NCI-H345 treated with DMSO at 0.1 percent for 48 hours (cell line): Measurements from ENCODE around the gene HEATR5A.
"Not testable (repeated sequence)": the region's sequence is repeated elsewhere in the genome, so short reads cannot be mapped to it uniquely, and the experiment has no call there.

ENCODE experiments used
- DNase-seq: peaks from one replicate; lab custom pipeline; 2025; ENCODE audit not compliant: unreplicated experiment; lab: John Stamatoyannopoulos, UW

The HEATR5A gene

DNA sequence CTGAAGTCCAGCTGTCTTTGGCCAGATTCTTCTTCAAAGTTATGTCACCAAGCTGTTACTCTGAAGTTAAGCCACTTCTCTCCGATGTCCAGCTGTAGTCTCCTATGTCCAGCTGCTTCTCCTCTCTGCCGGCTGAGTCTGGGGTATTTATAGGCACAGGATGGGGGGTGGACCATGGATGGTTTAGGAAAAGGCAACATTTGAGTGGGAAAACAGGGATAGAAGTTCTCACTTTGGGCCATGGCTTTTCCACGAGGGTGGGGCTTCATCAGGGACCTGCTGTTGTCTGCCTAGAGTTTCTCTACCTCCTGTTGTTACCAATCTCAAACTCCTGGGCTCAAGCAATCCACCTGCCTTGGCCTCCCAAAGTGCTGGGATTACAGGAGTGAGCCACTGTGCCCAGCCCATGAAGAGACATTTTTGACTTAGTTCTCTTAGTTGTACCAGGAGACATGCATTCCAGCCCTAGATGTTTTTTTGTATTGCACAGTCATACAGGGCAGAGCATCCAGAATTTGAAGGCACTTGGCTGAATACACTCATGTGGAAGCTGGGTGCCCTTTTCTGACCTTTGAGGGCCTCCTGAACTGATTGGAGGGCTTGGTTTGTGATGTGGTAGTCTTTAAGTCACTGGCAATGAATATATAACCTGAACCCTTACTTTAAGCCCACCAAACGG, 132.9 kb downstream of the HEATR5A start:
- DNase-seq, result no peak

GRCh38 chr14:31286456-31287293, 133.7 kb downstream of the HEATR5A start:
- no peak for DNase-seq

DNA sequence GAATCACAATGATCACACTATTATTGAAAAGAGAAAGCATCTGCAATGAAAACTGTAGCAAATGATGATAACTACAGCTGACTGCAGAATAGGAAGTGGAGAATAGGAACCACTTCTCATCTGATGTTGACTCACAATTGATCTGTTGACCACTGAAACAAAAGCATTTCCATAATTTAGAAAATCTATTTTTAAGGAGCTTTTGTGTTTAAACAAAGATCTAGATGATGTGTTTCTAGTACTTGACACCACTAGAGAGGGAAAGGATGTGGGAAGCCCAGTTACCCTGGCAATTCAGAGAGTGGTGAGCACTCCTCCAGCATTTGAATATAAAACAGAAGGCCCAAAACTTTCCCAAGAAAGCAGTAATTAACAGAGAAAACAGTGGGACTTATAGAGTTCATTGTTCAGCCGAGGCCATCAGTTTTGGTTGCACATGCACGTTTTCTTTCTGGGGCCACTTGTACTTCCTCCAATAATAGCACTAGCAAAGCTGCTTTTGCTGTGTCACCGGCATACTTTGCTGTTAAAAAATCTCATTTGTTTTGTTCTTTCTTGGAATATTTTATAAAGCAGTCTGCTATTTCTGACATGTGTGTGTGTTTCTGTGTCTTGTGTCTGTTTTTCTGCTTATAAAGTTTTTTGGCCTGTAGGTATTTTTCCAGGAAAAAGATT, 136.6 kb downstream of the HEATR5A start:
- no peak for DNase-seq

DNA sequence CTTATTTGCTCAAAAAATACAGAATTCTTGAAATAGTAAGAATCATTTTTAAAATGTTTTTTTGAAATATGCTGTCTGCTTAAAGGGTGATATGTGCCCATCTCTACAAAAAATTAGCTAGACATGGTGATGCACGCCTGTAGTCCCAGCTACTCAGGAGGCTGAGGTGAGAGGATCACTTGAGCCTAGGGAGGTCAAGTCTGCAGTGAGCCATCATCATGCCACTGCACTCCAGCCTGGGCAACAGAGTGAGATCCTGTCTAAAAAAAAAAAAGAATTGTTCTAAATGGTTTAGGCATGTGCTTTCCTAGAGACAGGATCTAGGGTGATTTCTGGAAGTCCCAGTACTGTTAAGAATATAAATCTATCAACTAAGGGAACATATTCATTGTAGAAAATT, 137.2 kb downstream of the HEATR5A start:
- no peak for DNase-seq

DNA sequence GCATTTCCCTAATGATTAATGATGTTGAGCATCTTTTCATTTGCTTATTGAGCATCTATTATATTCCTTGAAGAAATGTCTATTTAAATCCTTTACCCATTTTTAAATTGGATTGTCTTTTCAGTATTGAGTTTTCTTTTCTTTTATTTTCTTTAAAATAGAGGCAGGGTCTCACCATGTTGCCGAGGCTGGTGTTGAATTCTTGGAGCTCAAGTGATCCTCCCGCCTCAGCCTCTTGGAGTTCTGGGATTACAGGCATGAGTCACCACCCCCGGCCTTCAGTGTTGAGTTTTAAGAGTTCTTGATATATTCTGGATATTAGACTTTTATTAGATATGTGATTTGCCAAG, 139.5 kb downstream of the HEATR5A start:
- DNase-seq, result no peak

DNA sequence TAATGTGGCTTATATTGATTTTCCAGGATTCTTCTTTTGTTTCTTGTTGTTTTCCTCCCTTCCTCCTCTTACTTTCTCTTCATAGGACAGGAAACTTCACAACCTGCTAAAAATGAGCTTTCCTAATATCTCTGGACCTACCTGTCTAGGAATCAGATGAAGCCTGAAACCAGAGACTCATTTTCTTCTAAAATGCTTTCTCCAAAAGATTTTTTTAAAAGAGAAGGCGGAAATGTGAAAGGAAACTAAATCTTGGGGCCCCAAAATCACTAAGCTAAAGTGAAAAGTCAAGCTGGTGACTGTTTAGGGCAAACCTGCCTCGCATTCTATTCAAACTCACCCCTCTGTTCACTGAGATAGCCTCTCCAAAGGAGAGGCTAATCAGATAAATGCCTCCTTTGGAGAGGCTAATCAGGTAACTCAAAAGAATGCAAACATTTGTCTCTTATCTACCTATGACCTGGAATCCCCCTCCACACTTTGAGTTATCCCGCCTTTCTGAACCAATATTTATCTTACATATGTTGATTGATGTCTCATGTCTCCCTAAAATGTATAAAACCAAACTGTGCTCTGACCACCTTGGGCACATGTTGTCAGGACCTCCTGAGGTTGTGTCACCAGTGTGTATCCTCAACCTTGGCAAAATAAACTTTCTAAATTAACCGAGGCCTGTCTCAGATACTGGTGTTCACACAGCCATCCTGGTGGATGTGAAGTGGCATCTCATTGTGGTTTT, 140.0 kb downstream of the HEATR5A start:
- no peak for DNase-seq

DNA sequence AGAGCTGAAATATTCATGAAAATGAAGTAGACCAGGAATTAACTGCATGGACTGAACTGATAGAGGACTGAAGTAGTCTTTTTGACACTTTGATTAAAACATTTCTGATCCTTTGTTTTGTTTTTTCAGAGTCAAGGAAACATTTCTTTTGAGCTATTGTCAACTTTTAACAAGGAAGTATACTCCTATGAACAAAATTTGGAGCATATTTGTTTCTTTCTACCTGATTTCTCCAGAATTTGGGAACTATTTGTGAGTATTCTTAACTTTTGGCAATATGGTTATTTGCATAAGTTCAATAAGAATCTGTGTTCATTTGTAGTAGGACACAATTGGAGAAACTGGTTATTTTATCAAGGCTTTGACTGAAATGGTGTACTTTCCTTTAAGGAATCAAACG, 141.5 kb downstream of the HEATR5A start:
- no peak for DNase-seq

GRCh38 chr14:31277085-31277484, 143.3 kb downstream of the HEATR5A start:
- no peak for DNase-seq

DNA sequence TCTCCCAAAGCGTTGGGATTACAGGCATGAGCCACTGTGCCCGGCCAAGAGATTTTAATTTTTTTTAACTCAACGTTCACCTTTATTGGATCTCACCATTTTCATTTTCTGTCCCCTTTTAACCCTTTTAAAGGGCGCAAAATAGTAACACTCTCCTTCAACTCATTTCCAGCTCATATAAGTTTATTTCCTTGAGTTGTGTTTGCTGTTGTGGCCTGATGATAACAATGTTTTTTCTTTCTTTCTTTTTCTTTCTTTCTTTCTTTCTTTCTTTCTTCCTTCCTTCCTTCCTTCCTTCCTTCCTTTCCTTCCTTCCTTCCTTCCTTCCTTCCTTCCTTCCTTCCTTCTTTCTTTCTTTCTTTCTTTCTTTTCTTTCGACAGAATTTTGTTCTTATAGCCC, 143.9 kb downstream of the HEATR5A start:
- not testable (repeated sequence) for DNase-seq

GRCh38 chr14:31275731-31276130, 144.6 kb downstream of the HEATR5A start:
- no peak for DNase-seq

GRCh38 chr14:31271648-31272047, 148.7 kb downstream of the HEATR5A start:
- no peak for DNase-seq

DNA sequence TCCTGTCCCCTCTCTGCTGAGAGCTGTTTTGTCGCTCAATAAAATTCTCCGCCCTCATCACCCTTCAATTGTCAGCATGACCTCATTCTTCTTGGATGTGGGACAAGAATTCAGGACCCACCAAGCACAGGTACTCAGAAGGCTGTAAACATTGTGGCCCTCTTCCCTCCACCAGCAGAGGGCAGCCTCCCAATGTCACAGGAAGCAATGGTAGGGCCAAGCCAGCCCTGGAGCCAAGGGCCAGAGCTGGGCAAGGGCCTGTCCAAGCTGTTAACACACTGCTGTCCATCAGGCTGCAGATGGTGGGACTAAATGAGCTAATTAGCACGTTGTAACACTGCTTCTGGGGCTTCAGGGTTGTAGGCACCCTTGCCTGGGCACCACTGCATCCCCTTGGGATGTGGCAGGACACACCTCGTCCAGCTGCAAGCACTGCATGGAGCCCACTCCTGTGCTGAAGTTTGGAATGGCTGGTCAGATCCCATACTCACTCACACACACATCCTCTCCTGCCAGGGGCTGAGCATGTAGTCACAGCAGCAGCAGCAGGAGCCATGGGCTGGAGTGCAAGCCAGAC, 150.1 kb downstream of the HEATR5A start:
- no peak for DNase-seq

DNA sequence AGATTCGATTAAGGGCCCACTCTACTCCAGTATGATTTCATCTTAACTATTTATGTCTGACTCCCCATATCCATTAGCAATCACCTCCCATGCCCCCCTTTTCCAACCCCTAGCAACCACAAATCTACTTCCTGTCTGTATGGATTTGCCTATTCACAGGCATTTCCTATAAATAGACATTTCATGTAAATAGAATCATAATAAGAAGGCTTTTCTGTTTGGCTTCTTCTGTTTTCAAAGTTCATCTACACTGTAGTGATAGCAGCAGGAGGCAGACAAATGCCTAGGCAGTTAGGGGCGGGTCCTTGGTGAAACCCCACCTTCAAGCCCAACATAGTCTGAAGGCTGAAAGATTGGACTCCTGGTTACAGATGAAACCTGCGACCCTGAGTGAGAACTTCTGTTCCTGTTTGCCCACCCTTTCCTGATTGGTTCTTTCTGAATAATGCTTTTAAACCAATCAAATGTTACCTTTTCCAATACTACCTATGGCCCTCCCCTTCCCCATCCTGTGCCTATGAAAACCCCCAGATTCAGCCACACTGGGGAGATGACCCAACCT, 150.6 kb downstream of the HEATR5A start:
- no peak for DNase-seq

GRCh38 chr14:31268216-31268615, 152.1 kb downstream of the HEATR5A start:
- no peak for DNase-seq

DNA sequence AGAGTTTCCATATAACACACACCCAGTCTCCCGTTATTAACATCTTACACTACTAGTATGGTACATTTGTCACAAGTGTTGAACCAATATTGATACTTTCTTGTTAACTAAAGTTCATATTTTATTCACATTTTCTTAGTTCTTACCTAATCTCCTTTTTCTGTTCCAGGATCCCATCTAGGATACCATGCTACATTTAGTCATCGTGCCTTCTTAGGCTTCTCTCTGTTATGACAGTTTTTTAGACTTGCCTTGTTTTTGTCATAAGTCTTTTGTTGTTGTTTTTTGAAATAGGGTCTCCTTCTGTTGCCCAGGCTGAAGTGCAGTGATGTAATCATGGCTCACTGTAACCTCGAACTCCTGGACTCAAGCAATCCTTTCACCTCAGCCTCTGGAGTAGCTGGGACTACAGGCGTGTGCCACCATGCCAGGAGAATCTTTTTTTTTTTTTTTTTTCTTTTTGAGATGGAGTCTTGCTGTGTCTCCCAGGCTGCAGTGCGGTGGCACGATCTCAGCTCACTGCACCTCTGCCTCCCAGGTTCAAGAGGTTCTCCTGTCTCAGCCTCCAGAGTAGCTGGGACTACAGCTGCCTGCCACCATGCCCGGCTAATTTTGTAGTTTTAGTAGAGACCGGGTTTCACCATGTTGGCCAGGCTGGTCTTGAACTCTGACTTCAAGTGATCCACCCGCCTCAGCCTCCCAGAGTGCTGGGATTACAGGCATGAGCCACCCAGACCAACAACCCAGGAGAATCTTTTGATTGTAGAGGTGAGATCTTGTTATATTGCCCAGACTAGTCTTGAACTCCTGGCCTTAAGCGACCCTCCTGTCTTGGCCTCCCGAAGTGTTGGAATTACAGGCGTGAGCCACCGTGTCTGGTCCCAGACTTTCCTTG, 153.7 kb downstream of the HEATR5A start:
- DNase-seq, result no peak

DNA sequence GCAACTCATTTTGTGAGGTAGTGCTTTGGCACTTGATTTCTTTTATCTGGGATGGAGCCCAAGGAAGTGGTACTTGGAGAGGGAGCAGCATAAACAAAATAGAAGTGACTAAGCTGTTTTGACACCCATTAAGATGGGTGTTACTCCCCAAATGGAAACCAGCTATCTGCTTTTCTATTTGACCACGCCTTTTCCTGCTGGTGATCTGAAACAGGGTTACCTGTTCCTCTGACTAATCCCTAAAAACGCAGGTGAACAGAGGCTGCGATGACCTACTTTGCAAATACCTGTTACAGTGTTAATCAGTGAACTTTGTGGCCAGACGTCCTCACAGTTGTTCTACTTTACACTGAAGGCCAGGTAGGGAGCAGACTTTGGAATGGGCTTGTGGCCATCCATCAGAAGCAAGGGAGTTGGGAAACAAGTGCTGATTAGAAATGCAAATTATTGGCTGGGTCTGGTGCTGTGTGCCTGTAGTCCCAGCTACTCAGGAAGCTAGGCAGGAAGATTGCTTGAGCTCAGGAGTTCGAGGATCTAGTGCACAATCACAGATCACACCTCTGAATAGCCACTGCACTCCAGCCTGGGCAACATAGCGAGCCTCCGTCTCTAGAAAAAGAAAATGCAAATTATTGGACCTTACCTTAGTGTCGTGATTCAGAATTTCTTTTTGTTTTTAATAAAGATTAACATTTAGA, 154.5 kb downstream of the HEATR5A start:
- no peak for DNase-seq

DNA sequence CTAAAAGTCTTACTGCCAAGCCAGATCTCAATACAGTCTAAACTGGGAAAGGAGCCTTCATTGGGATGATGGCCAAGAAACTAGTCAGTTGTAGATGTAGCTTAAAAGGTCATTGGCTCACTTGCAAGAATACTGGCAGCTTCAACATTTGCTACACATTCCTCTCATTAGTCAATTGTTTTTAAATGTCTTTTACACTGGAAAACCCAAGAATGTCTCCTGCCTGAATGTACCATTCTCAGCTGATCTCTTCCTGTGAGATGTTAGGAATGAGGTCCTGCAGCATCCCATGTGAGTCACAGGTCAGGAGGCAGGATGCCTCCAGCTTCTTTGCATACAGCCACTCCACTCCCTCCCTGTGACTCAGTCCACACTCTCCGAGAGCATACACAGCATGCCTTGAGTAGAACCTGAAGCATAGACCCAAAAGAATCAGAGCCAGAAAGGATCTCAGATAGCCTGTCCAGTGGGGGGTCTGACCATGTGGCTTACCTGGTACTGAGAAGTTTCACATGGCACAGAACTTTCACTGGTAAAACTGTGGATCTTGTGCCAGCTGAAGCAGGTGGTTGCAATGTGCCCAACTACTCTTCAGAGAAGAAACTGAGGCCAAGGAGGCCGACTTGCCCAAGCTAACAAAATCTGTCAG, 156.7 kb downstream of the HEATR5A start:
- no peak for DNase-seq

GRCh38 chr14:31261859-31262731, 158.3 kb downstream of the HEATR5A start:
- no peak for DNase-seq
